HEK293 (cell line): ENCODE data around the gene SRMS.

Experiments used
- YY1 ChIP-seq: fragments of 450-650 bp; formaldehyde crosslinking; IDR thresholded peaks from 2 replicates; pipeline ENCODE4 v1.5.1; 2018; ENCODE audit warnings: missing biosample characterization, missing genetic modification characterization
- ZBTB21 ChIP-seq: fragments of 450-650 bp; formaldehyde crosslinking; IDR thresholded peaks from 2 replicates; pipeline ENCODE4 v1.5.1; 2017; ENCODE audit warnings: missing biosample characterization, missing genetic modification characterization
- ZNF133 ChIP-seq: fragments of 450-650 bp; formaldehyde crosslinking; IDR thresholded peaks from 2 replicates; pipeline ENCODE4 v1.5.1; 2016; ENCODE audit warnings: missing biosample characterization, missing genetic modification characterization
- ZNF174 ChIP-seq: fragments of 450-650 bp; formaldehyde crosslinking; IDR thresholded peaks from 2 replicates; pipeline ENCODE4 v1.5.0; 2017; ENCODE audit warnings: missing biosample characterization, mild to moderate bottlenecking, missing genetic modification characterization
- ZNF239 ChIP-seq: fragments of 450-650 bp; formaldehyde crosslinking; IDR thresholded peaks from 2 replicates; pipeline ENCODE4 v1.5.1; 2016; ENCODE audit warnings: missing biosample characterization, missing genetic modification characterization
- ZNF335 ChIP-seq: fragments of 450-650 bp; formaldehyde crosslinking; conservative IDR thresholded peaks from 2 replicates; pipeline ENCODE4 v1.5.1; 2016; ENCODE audit warnings: missing biosample characterization, missing genetic modification characterization
- ZNF658 ChIP-seq: fragments of 450-650 bp; formaldehyde crosslinking; IDR thresholded peaks from 2 replicates; pipeline ENCODE4; 2016; ENCODE audit warnings: missing biosample characterization, missing genetic modification characterization
- TF ChIP-seq, protein P1 (sequence below): fragments of 450-650 bp; formaldehyde crosslinking; IDR thresholded peaks from 2 replicates; pipeline ENCODE4 v1.5.1; 2016; ENCODE audit warnings: missing biosample characterization, missing genetic modification characterization
- TF ChIP-seq, protein P2 (sequence below): fragments of 450-650 bp; formaldehyde crosslinking; IDR thresholded peaks from 2 replicates; pipeline ENCODE4 v1.5.1; 2016; ENCODE audit warnings: missing biosample characterization, missing genetic modification characterization
- TF ChIP-seq, protein P3 (sequence below): fragments of 450-650 bp; formaldehyde crosslinking; IDR thresholded peaks from 2 replicates; pipeline ENCODE4 v1.5.1; 2017; ENCODE audit warnings: missing biosample characterization, missing genetic modification characterization

DNA sequence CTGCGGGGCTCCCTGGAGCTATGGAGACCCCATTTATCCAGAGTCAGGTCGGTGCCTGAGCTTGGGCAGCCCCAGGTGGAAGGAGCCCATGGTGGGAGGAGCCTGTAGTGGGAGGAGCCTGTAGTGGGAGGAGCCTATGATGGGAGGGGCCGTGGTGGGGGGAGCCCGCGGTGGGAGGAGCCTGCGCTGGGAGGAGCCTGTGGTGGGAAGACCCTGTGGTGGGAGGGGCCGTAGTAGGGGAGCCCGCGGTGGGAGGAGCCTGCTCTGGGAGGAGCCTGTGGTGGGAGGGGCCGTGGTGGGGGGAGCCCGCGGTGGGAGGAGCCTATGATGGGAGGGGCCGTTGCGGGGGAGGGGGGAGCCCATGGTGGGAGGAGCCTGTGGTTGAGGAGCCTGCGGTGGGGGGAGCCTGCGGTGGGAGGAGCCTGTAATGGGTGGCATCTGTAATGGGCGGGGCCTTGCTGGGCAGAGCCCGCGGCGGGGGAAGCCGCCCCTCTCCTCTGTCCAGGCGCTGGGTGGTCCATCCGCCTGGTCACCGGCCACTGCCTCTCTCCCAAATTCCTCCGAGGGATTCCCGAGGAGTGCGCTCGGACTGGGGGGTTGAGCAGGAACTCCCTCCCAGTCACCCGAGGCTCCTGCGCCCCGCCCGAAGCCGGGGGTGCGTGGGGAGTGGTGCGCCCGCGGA lies 5.8 kb upstream of the SRMS start:
- TF ChIP-seq, protein P1, sequence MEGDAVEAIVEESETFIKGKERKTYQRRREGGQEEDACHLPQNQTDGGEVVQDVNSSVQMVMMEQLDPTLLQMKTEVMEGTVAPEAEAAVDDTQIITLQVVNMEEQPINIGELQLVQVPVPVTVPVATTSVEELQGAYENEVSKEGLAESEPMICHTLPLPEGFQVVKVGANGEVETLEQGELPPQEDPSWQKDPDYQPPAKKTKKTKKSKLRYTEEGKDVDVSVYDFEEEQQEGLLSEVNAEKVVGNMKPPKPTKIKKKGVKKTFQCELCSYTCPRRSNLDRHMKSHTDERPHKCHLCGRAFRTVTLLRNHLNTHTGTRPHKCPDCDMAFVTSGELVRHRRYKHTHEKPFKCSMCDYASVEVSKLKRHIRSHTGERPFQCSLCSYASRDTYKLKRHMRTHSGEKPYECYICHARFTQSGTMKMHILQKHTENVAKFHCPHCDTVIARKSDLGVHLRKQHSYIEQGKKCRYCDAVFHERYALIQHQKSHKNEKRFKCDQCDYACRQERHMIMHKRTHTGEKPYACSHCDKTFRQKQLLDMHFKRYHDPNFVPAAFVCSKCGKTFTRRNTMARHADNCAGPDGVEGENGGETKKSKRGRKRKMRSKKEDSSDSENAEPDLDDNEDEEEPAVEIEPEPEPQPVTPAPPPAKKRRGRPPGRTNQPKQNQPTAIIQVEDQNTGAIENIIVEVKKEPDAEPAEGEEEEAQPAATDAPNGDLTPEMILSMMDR (tag by site-specific recombination): no peak
- TF ChIP-seq ZNF239: no peak
- TF ChIP-seq YY1 (tag by site-specific recombination): no peak
- TF ChIP-seq, protein P2, sequence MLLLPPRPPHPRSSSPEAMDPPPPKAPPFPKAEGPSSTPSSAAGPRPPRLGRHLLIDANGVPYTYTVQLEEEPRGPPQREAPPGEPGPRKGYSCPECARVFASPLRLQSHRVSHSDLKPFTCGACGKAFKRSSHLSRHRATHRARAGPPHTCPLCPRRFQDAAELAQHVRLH: no peak
- TF ChIP-seq ZNF174: no peak
- TF ChIP-seq ZBTB21 (tag by site-specific recombination): no peak
- no peak for TF ChIP-seq ZNF335 (tag by site-specific recombination)
- TF ChIP-seq, protein P3, sequence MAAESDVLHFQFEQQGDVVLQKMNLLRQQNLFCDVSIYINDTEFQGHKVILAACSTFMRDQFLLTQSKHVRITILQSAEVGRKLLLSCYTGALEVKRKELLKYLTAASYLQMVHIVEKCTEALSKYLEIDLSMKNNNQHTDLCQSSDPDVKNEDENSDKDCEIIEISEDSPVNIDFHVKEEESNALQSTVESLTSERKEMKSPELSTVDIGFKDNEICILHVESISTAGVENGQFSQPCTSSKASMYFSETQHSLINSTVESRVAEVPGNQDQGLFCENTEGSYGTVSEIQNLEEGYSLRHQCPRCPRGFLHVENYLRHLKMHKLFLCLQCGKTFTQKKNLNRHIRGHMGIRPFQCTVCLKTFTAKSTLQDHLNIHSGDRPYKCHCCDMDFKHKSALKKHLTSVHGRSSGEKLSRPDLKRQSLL (tag by site-specific recombination): no peak
- no peak for TF ChIP-seq ZNF133 (tag by site-specific recombination)
- no peak for TF ChIP-seq ZNF658 (tag by site-specific recombination)
